Epithelial cell of proximal tubule (primary cell): Measurements from ENCODE around the gene FAAH. TPM values are rescaled to one million over a fixed set of nuclear protein-coding genes. Genes with fewer than 3 reads are reported as not detected.
A peak's percentile ranks its signal among the peaks of the same experiment; 100 is the strongest.
"Not testable (repeated sequence)": the region's sequence is repeated elsewhere in the genome, so short reads cannot be mapped to it uniquely, and the experiment has no call there.

Experiments
- DNase-seq: peaks from one replicate; pipeline ENCODE4 v3.0.0-alpha.2; 2011; ENCODE audit warnings: low read depth
- H3K4me3 ChIP-seq: 2 replicates; pipeline ENCODE4 v1.5.1; 2011; ENCODE audit warnings: low read depth, mild to moderate bottlenecking, low read length
- total RNA-seq: library from RNA; depleted of rRNA; stranded (reverse); fragments of >200 nt; gene quantifications from 2 replicates; pipeline ENCODE4 v1.2.3, GENCODE V29; 2015
- TF ChIP-seq, protein P1 (sequence below): conservative IDR thresholded peaks from 2 replicates; pipeline ENCODE4 v1.5.1; 2012; ENCODE audit warnings: low read depth, mild to moderate bottlenecking, low read length

The FAAH gene
- total RNA-seq, 1 donor from 2014 or later, result 12.8 TPM

DNA sequence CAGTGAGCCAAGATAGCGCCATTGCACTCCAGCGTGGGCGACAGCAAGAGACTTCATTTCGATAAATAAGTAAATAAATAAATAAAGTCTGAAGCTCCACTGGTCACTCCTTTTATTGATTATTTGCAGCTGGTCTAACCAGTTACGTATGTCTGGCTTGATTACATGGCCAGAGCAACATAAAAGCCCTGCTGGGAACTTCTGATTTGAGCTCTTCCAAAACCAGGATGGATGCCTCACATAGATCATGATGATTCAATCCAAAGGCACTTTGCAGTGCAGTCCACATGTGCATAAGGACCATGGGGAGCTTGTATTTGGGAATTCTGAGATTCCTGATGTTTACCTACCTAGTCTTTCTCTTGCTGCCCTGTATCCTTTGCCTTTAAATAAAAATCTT lies 29.5 kb upstream of the FAAH start:
- TF ChIP-seq, protein P1, sequence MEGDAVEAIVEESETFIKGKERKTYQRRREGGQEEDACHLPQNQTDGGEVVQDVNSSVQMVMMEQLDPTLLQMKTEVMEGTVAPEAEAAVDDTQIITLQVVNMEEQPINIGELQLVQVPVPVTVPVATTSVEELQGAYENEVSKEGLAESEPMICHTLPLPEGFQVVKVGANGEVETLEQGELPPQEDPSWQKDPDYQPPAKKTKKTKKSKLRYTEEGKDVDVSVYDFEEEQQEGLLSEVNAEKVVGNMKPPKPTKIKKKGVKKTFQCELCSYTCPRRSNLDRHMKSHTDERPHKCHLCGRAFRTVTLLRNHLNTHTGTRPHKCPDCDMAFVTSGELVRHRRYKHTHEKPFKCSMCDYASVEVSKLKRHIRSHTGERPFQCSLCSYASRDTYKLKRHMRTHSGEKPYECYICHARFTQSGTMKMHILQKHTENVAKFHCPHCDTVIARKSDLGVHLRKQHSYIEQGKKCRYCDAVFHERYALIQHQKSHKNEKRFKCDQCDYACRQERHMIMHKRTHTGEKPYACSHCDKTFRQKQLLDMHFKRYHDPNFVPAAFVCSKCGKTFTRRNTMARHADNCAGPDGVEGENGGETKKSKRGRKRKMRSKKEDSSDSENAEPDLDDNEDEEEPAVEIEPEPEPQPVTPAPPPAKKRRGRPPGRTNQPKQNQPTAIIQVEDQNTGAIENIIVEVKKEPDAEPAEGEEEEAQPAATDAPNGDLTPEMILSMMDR, result no peak
- no peak overlapping the region for H3K4me3 ChIP-seq
- DNase-seq, result no peak

DNA sequence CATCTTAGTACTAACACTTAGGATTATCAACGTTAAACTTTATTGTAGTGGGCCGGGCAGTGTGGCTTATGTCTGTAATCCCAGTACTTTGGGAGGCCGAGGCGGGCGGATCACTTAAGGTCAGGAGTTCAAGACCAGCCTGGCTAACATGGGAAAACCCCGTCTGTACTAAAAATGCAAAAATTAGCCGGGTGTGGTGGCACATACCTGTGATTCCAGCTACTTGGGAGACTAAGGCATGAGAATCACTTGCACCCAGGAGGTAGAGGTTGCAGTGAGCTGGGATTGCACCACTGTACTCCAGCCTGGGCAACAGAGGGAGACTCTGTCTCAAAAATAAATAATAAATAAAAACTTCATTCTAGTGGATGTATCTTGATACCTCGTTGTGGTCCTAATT lies 28.3 kb upstream of the FAAH start:
- H3K4me3 ChIP-seq, DNase-seq: not testable (repeated sequence)

DNA sequence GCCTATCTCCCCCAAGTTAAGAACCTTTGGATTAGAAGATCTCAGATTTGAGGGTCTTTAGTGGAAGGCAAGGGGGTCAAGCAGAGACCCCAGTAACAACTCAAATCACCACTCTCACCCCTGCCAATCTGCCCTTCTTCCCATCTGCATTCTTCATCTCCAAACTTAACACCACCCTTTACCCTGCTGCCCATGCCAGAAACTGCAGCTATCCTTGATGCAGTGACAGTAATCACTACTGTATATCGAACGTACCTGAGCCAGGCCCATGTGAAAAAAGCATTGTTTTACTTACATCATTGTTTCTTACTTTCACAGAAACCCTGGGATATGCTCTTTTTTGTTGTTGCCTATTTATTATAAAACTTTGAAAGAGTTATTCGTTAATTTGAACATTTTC lies 27.0 kb upstream of the FAAH start:
- TF ChIP-seq, protein P1, result no peak
- no peak overlapping the region for H3K4me3 ChIP-seq
- DNase-seq, result no peak

DNA sequence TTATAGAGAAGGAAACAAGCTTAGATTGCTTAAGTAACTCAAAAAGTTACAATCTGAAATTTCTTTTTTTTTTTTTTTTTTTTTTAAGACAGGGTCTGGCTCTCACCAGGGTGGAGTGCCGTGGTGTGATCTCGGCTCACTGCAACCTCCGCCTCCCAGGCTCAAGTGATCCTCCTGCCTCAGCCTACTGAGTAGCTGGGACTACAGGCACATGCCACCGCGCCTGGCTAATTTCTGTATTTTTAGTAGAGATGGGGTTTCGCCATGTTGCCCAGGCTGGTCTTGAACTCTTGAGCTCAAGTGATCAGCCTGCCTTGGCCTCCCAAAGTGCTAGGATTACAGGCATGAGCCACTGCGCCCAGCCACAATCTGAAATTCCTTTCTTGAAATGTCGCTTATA lies 26.4 kb upstream of the FAAH start:
- DNase-seq, H3K4me3 ChIP-seq: not testable (repeated sequence)

DNA sequence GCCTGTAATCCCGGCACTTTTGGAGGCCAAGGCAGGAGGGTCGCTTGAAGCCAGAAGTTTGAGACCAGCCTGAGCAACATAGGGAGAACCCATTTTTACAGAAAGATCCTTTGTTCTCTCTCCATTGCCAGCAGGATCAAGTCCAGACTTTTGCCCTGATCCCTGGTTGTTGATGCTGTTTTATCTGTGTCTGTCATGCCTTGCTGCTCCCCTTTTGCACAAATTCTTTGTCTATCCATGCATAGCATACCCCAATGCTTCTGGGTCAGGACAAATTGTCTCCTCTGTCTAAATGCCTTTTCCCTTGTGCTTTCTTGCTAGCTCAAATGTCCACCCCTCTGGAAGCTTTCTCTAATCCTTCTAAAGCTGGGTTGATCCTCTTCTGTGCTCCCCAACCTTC lies 25.3 kb upstream of the FAAH start:
- TF ChIP-seq, protein P1, result no peak
- peak; percentile 15 for DNase-seq
- H3K4me3 ChIP-seq, result no peak overlapping the region

DNA sequence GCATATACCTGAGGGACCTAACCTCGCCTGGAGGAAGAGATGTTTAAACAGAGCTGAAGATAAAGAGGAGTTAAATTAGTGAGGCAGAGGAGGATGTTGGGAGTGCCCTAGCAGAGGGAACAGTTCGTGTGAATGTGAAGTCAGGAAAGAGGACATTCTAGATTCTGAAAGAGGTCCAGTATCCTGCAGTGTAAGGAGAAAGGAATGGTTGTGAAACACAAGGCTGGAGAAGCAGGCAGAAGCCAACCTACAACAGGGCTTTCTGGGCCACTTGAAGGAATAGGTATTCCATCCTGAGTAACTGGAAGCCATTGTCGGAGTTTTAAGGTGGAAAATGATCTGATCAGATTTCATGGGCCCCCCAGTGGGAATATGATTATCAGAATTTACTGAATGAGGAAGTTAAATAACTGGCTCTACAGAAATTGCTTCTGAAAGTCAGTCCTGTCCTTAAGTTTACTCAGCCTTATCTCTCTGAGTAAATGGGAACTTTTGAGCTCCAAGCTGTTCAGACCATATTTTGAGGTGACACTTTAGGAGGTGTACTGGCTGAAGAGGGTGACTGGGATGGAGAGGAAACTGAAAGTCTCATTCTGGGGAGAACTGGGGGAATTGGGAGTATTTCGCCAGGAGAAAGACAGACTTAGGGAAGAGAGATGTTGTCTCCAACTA lies 24.4 kb upstream of the FAAH start:
- DNase-seq, result no peak
- TF ChIP-seq, protein P1, result no peak
- no peak overlapping the region for H3K4me3 ChIP-seq

DNA sequence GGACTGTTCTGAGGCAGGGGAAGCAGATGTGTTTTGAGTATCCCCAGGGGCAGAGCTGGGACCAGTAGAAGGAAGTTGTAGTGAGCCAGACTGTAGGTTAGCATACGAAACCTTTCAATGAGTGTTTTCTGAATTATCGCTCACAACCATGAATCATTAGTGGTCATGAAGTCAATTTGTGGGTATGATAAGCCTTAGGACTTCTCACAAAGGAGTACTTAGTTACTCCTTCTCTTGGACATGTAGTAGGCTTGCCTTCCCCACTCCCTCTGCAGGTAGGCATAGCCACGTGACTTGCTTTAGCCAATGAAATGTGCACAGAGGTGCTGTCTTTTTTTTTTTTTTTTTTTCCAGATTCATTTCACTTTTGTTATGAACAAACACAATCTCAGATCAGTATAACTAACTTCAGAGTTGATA lies 23.9 kb upstream of the FAAH start:
- TF ChIP-seq, protein P1, result no peak
- no peak overlapping the region for H3K4me3 ChIP-seq
- no peak for DNase-seq

DNA sequence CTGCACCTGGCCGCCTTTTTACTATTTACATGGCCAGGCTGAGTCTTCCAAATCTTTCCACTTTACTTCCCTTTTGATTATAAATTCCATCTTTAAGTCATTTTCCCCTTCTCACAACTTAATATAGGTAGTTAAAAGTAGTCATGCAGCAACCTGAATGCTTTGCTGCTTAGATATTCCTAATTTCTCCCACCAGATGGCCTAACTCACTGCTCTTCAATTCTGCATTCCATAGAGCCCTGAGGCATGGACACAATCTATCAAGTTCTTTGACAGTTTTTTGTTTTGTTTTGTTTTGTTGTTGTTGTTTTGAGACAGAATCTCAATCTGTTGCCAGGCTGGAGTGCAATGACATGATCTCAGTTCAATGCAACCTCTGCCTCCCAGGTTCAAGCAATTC lies 21.7 kb upstream of the FAAH start:
- no peak overlapping the region for H3K4me3 ChIP-seq
- no peak for DNase-seq
- TF ChIP-seq, protein P1, result peak; percentile 22
